Liver (tissue), 3 donors: ENCODE data around the gene CXCR1.

Experiments used
- CTCF ChIP-seq: fragments of 150-350 bp; IDR thresholded peaks from 2 replicates; pipeline ENCODE4 v1.5.1; 2017; ENCODE audit warnings: improper control_type of control experiment, low read depth, low read length; ENCODE audit not compliant: missing input control
- EGR1 ChIP-seq, 2 donors: IDR thresholded peaks; 2 replicates each; pipeline ENCODE4 v1.6.1; 2016 to 2018; ENCODE audit warnings: antibody characterized with exemption in 2 of 2, low read depth in 2 of 2
- JUND ChIP-seq, 2 donors: IDR thresholded peaks; 2 replicates each; pipeline ENCODE4 v1.6.1; 2016; ENCODE audit warnings: antibody characterized with exemption in 2 of 2
- MAX ChIP-seq: IDR thresholded peaks from 2 replicates; pipeline ENCODE4 v1.6.1; 2016; ENCODE audit warnings: antibody characterized with exemption
- NR2F2 ChIP-seq: IDR thresholded peaks from 2 replicates; pipeline ENCODE4 v1.6.1; 2016; ENCODE audit warnings: antibody characterized with exemption
- RAD21 ChIP-seq, 2 donors: IDR thresholded peaks; 2 replicates each; pipeline ENCODE4 v1.6.1; 2016; ENCODE audit warnings: antibody characterized with exemption in 2 of 2, mild to moderate bottlenecking in 2 of 2
- REST ChIP-seq: IDR thresholded peaks from 2 replicates; pipeline ENCODE4 v1.6.1; 2016; ENCODE audit warnings: antibody characterized with exemption, mild to moderate bottlenecking
- RXRA ChIP-seq, 2 donors: IDR thresholded peaks; 2 replicates each; pipeline ENCODE4 v1.6.1; 2017 to 2018; ENCODE audit warnings: antibody characterized with exemption in 2 of 2, mild to moderate bottlenecking in 1 of 2
- SP1 ChIP-seq: IDR thresholded peaks from 2 replicates; pipeline ENCODE4 v1.6.1; 2018; ENCODE audit warnings: antibody characterized with exemption, mild to moderate bottlenecking
- TAF1 ChIP-seq: conservative IDR thresholded peaks from 2 replicates; pipeline ENCODE4 v1.6.1; 2016; ENCODE audit warnings: antibody characterized with exemption, mild to moderate bottlenecking
- YY1 ChIP-seq: IDR thresholded peaks from 2 replicates; pipeline ENCODE4 v1.6.1; 2016; ENCODE audit warnings: antibody characterized with exemption, mild to moderate bottlenecking
- ZBTB33 ChIP-seq: IDR thresholded peaks from 2 replicates; pipeline ENCODE4 v1.6.1; 2016; ENCODE audit warnings: antibody characterized with exemption
- donor health status: healthy.
- donor health status: healthy.

- TF ChIP-seq REST (no peak), CTCF (no peak), MAX (no peak), TAF1 (no peak), RAD21 (IDR thresholded peaks at IDR 0.05) (no peak), SP1 (no peak), YY1 (no peak), JUND (IDR thresholded peaks at IDR 0.05) (no peak), NR2F2 (no peak), RXRA (IDR thresholded peaks at IDR 0.05) (no peak), EGR1 (IDR thresholded peaks at IDR 0.05; ENCODE audit: low read depth in 2 of 2) (no peak), ZBTB33 (no peak)
Observed at GRCh38 chr2:218194880-218195279, 28.1 kb upstream of the CXCR1 start.
